GM18909 (cell line): Measurements from ENCODE around the gene TAL1.

Experiments used
- ATAC-seq: cut with Tn5 transposase; IDR thresholded peaks from one replicate; pipeline ENCODE4 v1.9.1; 2021; ENCODE audit warnings: mild to moderate bottlenecking; ENCODE audit not compliant: unreplicated experiment, poor library complexity

The TAL1 gene

GRCh38 chr1:47189844-47190508, 42.0 kb downstream of the TAL1 start, which contains the start of gene PDZK1IP1:
PDZK1IP1 (minus strand) TSS chr1:47190036; CDS start chr1:47189932, 104 bp downstream.
- ATAC-seq, result no peak

- ATAC-seq, result no peak
These were observed 42.9 kb downstream of the TAL1 start for GRCh38 chr1:47188791-47189785.

- ATAC-seq, result no peak
These were observed 44.1 kb downstream of the TAL1 start for GRCh38 chr1:47187926-47188250.

- no peak for ATAC-seq
These were observed 44.6 kb downstream of the TAL1 start for GRCh38 chr1:47187231-47187925.

GRCh38 chr1:47186267-47187185, 45.5 kb downstream of the TAL1 start:
- ATAC-seq, result no peak

GRCh38 chr1:47184822-47185677, 47.0 kb downstream of the TAL1 start:
- no peak for ATAC-seq

- ATAC-seq, result no peak
These were observed 47.8 kb downstream of the TAL1 start for GRCh38 chr1:47184090-47184821.

- ATAC-seq, result no peak
These were observed 48.5 kb downstream of the TAL1 start for GRCh38 chr1:47183308-47184089.

- ATAC-seq, result no peak
These were observed 49.3 kb downstream of the TAL1 start for GRCh38 chr1:47182676-47183235.

- no peak for ATAC-seq
These were observed 49.9 kb downstream of the TAL1 start for GRCh38 chr1:47181955-47182675.

GRCh38 chr1:47181095-47181954, 50.7 kb downstream of the TAL1 start:
- ATAC-seq, result no peak

GRCh38 chr1:47180603-47181094, 51.4 kb downstream of the TAL1 start:
- no peak for ATAC-seq

GRCh38 chr1:47179988-47180563, 51.9 kb downstream of the TAL1 start:
- ATAC-seq, result no peak

GRCh38 chr1:47179017-47179987, 52.7 kb downstream of the TAL1 start:
- ATAC-seq, result peak; percentile 85
